NCI-H526 (cell line): ENCODE data around the gene NLRP8.
A peak's percentile ranks its signal among the peaks of the same experiment; 100 is the strongest.
"Not testable (repeated sequence)": the region's sequence is repeated elsewhere in the genome, so short reads cannot be mapped to it uniquely, and the experiment has no call there.

ENCODE experiments used
- DNase-seq, 2 experiments: peaks; one replicate each; lab custom pipeline; 2025; lab: John Stamatoyannopoulos, UW

The NLRP8 gene

GRCh38 chr19:55947532-55947931, at the start of gene NLRP8:
TSS of gene NLRP8 (plus strand) at chr19:55947832.
- DNase-seq = no peak

- no peak for DNase-seq
These were observed 48.7 kb upstream of the NLRP8 start for GRCh38 chr19:55898911-55899310.

DNA sequence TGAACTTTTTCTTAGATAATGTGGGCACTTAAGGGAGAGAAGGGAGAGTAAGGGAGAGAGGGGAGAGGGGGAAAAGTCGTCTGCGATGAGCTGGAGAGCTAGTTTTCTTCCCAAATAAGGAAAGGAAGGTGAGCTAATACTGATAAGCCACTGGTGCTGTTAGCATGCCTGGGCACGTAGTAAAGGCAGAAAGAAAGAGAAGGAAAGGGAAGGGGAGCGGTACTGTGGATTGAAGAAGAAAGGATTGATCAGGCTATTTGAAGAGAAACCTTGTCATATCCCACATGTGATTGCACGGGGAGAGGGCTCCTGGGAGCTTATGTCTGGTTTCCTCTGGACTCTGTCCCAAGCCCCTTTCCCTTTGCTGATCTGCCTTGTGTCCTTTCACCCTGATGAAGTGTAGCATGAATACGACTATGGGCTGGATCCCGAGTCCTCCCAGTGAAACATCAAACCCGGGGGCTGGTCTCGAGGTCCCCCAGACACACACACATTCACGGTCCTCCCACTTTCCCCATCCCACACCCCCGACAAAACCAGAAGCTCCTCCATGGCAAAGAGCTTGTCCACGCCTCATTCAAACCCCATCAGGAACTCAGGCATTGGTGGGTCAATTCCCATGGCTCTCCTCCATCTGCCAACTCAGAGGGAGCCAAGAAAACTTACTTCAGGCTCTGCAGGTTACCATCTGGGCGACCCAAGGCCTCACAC, 46.1 kb upstream of the NLRP8 start:
- DNase-seq = peak in 1 of 2 experiments; percentile 4

GRCh38 chr19:55902080-55902751, 45.4 kb upstream of the NLRP8 start:
- no peak for DNase-seq

- DNase-seq = no peak
These were observed 40.3 kb upstream of the NLRP8 start for GRCh38 chr19:55907286-55907685.

DNA sequence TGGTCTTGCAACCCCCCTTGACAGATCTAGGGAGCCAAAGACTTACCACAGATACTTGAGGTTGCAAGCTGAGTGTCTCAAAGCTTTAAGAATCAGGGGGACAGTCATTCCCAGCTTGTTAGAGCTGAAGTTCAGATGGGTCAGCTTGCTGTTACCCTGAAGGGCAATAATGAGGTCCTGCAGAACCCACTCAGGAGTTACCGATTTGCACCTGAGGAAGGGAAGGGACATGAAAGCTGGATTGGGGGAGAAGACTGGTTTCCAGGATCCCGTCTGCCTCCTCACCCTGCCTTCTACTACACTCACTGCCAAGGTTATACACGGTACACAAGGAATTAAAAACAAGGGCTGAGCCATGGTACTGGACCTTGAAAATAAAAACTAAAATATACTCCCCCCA, 39.9 kb upstream of the NLRP8 start:
- no peak for DNase-seq

GRCh38 chr19:55909801-55910200, 37.8 kb upstream of the NLRP8 start:
- DNase-seq = no peak

DNA sequence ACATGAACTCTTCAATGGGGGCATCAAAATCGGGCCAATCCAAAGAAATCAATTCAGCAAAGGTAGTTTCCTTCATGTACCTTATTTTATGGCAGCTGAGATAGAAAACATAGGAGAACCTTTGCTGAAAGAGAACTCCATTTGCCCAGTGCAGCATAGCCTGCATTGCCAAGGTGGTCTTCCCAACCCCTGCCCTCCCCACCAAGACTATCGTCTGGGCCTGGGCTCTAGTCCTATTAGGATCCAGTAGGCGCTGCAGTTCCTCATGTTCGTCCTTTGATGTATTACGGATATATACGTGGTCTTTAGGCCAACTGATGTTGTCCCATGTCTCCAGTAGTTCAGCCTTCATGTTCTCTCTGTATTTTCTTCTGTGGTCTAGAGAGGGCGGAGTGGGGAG, 34.7 kb upstream of the NLRP8 start:
- DNase-seq = no peak

GRCh38 chr19:55913643-55914268, 33.9 kb upstream of the NLRP8 start:
- peak in 1 of 2 experiments; percentile 29 for DNase-seq

DNA sequence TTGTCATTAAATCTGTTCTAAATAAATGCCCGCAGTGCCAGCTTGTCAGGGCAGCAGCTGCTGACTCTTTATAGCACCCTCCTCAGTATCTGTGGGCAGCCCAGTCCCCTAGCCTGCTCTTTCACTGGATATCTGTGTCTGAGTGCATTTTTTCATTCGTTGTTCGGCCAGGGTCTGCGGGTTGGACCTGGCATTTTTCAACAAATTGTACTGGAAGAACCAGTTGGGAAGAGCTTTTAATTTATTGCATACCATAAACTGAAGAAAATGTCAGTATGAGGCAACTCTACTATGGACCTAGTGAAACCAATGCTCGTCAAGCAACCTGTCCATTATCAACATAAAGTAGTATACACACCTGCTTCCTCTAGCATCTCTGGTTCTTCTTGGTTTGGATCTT, 24.1 kb upstream of the NLRP8 start:
- no peak for DNase-seq

GRCh38 chr19:55927991-55928390, 19.6 kb upstream of the NLRP8 start:
- no peak for DNase-seq

DNA sequence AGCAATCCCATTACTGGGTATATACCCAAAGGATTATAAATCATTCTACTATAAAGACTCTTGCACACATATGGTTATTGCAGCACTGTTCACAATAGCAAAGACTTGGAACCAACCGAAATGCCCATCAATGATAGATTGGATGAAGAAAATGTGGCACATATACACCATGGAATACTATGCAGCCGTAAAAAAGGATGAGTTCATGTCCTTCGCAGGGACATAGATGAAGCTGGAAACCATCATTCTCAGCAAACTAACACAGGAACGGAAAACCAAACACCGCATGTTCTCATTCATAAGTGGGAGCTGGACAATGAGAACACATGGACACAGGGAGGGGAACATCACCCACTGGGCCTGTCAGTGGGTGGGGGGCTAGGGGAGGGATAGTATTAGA, 18.4 kb upstream of the NLRP8 start:
- not testable (repeated sequence) for DNase-seq

- no peak for DNase-seq
These were observed 16.6 kb upstream of the NLRP8 start for GRCh38 chr19:55930996-55931515.

GRCh38 chr19:55931936-55932386, 15.7 kb upstream of the NLRP8 start, which contains the start of gene NLRP13:
TSS of gene NLRP13 (minus strand) at chr19:55932336. CDS start at chr19:55932311, 25 bp downstream.
- DNase-seq = no peak

DNA sequence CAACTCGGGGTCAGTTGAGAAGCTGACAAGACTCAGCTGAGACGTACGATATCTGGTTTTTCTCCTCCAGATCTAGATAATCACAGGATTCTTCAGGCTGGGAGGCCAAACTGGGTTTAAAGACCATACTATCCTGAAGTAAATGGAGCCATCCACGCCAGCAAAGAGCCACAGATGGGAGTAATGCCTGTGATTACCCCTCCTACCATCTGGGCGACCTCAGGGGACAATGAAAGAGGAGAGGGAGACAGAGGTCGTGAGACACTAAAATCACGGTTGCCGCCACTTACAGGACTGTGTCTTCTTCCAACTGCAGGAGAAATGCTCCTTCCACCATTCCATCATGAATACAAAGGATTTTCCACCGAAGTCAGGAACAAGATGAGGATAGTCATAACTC, 12.4 kb upstream of the NLRP8 start:
- no peak for DNase-seq

GRCh38 chr19:55939206-55939605, 8.4 kb upstream of the NLRP8 start:
- DNase-seq = no peak

GRCh38 chr19:55940306-55940705, 7.3 kb upstream of the NLRP8 start:
- DNase-seq = no peak

- not testable (repeated sequence) for DNase-seq
These were observed 2.9 kb downstream of the NLRP8 start for GRCh38 chr19:55950566-55950965.

- no peak for DNase-seq
These were observed 8.8 kb downstream of the NLRP8 start for GRCh38 chr19:55956431-55956830.

- DNase-seq = peak; percentile 2 to 32
These were observed 10.7 kb downstream of the NLRP8 start for GRCh38 chr19:55958356-55958755.

- no peak for DNase-seq
These were observed 12.5 kb downstream of the NLRP8 start for GRCh38 chr19:55959996-55960675.

DNA sequence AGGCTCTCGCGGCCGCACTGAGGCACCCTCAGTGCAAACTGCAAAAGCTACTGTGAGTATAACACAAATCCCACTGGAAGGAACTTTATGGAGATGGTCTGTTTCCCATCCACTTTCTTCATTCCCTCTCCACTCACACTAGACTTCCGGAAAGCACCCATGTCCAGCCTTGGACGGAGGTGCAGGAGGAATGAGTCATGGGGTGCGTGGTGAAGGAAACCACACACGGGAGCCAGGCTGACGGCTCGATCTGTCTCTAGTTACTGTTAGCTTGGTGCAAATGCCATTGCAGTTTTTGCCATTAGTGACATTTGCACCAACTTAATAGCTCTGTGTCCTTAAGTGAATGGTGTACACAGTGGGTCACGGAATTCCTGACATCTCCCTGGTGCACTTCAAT, 14.6 kb downstream of the NLRP8 start:
- no peak for DNase-seq
